Measurements from ENCODE around the gene BRD7. TPM values are rescaled to one million over a fixed set of nuclear protein-coding genes. Genes with fewer than 3 reads are reported as not detected.

Gene BRD7
- total RNA-seq, 1 experiment from 2014 or later = 43.8 TPM

DNA sequence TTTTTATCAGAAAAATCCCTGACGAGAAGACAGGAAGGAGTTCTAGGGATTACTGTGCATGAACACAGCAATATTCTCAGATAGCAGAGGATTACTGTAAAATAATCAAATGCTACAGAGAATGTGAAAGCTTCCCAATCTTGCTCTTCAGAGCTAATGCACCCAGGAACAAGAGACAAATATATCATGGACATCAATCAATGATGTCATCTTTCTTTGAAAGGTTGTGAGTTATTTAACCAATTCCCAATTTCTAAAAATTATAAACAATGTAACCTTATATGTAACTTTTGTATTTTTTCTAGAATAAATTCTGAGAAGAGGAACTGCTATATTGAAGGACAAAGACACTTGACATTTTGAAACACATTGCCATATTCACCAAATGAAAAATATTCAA, 46.5 kb downstream of the BRD7 start:
- DNase-seq (ENCODE audit: low spot score) = no peak

DNA sequence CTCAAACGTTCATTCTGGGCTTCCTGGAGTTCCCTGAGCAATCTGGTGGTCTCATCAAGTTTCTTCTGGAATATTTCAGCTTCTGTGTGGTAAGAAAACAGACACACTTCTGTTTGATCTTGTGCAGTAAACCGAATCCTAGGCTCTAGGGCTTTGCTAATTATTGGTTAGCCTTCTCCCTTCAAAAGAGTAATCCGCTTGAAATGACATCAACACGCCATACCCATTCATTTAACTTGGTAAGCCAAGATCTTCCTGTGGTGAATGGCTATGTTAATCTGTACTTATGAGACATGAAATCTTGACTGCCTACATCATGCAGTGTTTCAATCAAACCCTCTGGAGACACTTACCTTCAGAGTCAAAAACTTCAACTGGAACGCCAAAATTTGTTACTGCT, 48.5 kb downstream of the BRD7 start:
- no peak for DNase-seq (ENCODE audit: low spot score)

DNA sequence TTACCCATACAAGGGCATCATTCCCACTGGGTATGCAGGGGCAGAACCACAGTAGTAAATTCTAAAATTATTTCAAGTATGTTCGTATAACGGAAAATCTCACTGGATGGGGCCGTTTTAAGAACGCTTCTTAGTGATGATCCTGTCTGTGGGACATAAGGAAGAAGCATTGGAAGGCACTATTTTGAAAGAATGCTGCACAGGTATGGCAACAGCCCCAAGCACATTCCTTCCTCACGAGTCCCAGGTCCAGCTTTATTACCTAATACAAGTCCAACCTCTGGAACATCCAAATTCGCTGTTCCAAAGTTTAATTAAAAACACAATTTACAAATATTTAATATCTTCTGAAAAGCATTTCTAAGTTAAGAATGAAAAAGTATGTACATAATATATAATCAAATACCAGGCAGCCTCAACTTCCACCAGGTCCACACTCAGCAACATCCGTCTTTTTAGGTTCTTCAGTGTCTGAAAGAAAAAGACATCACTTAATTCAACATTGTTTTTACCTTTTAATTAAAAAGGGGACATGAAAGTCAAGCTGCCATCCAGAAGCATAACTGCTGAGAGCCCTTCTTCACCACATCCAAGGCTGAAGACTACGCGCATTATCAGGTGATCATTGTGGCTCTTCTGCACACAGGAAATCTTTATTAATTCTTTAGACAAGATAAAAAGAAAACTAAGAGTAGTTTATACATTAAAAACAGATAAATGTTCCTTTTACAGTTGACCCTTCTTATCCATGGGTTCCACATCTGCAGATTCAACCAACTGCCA, 49.8 kb downstream of the BRD7 start:
- no peak for DNase-seq (ENCODE audit: low spot score)

DNA sequence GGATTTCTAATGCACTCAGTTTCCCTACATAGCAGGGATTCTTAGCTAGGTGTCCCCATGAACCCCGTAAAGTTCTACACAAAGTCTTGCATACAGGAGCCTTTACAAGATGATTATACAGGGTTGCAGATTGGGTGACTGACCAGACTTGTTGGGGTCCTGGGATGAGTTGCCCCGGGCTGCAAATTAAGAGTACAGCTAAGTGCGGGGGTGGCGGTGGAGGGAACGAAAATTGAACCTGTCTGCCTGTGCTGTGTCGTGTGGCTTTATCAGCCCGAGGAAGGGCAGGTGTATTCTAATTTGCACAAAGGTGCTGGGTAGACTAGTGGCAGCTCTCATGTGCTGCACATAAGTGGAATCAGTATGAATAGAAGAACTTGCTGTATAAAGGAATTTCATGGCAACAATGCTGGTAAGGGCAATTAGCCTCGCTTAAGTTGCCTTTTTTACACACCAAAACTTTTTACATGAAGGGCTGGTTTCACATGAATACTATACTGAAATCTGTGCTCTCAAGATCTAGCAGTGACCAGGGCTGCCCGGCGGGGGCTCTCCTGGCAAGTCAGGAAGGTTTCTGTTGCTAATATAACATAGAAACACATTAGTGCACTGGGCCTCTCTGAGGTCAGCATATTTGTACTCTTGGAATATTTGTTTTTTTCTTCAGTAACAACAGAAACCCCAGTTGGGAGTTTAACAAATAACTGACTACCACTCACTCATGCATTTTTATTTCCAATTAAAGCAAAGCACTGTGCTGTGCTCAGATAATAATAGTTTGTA, 51.7 kb downstream of the BRD7 start:
- no peak for DNase-seq (ENCODE audit: low spot score)

DNA sequence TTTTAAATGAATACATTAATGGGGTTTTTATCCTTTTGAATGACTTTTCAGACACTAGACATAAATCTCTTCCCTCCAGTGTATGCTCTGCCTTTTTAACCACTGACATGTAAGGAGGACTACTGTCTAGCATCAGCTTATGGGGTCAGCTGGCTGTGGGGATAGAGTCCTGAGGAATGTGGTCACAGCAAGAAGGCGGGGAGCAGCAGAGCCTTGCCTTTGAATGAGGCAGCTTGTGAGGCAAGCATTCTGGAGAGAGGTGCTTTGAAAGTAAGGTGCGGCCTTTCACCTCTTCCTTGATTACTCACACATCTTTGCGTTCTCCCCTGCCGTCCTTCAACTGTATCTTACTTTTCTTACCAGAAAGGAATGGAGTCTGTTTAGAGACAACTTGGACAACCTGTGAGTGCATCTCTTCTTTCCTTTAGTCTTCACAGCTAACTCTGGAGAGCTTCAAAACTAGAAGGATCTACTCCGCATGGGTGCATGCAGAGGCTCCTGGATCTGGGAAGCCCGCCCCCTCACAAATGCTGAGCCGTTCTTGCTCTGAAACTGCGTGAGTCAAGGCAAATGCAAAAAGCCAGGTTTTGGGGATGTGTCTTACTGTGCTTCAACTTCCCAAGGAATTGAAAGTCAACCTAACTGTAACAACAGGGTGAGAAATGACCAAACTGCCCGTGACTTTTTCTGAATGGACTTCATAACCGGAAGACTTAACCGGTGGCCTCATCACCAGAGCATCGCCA, 52.5 kb downstream of the BRD7 start:
- DNase-seq (ENCODE audit: low spot score) = no peak

DNA sequence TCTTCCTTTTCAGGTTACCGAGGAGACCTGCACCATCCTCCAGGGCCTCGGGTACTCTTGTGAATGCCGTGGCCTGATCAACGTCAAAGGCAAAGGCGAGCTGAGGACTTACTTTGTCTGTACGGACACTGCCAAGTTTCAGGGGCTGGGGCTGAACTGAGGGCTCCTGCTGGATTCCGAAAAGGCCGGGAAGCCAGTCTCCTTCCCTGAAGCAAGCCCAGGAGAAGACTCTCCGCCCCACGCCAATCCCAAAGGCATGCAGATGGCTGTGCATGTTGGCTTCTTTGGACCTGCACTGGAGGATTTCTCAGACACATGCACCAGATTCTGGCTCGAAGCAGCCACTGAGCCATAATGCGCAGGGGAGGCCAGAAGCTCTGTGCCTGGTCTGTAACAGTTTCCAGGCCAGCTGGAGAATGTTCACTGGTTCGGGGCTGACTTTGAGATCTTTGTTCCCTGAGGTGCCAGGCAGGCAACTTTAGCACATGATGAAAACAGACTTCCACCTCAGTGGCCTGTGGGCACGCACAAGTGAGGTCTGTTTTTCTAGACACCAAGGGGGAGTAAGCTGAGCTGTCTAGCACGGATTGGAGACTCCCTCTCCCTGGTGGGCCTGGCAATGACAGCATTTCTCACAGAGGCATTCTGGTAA, 53.3 kb downstream of the BRD7 start:
- no peak for DNase-seq (ENCODE audit: low spot score)

DNA sequence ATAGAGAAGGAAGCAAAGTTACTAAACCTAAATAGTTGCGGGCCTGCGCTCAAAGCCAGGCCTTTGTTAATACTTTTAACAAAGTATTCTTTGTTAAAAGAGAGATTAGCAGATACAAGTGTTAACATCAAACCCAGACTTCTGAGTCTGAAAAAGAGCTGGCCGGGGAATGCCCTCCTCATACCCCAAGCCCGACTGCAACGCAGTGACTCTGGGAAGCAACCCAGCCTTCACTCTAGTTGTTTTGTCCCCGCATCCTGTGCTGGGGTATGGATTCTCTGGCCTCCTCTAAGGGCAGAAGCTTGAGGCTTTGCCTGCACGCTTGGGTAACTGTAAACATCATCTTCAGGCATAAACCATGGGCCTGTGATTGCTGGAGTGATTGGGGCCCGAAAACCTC, 54.1 kb downstream of the BRD7 start:
- no peak for DNase-seq (ENCODE audit: low spot score)

DNA sequence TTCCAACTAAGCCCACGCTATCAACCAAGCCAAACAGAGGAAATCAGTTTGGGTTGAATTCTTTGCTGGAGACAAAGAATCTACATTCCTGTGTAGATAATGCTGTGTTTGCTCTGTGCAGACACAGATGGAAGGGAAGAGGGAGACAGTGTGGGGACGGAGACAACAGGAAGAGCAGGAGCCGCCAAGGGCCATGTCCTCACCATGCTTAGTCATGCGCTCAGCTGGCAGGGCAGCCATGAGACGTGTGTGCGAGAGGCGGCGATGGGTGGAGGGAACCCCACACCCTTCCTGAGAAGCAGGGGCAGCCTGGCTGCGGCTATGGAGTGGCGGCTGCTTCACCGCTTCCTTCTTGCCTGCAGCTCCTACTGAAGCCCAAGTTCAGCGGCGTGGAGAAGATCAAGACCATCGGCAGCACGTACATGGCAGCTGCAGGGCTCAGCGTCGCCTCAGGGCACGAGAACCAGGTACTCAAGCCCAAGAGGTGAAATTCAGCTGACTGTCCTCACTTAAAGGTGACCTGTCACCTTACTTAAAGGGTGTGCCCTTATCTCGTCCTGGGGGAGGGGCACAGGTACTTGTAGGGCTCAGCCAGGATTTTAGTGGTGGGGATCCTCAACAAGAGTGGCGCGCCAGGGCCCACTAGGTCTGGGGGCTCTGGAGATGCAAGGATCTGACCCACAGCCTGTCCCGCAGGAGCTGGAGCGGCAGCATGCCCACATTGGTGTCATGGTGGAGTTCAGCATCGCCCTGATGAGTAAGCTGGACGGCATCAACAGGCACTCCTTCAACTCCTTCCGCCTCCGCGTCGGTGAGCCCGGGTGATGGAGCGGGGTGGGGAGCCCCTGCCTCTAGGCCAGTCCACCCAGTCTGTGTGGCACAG, 55.0 kb downstream of the BRD7 start:
- DNase-seq (ENCODE audit: low spot score) = no peak

DNA sequence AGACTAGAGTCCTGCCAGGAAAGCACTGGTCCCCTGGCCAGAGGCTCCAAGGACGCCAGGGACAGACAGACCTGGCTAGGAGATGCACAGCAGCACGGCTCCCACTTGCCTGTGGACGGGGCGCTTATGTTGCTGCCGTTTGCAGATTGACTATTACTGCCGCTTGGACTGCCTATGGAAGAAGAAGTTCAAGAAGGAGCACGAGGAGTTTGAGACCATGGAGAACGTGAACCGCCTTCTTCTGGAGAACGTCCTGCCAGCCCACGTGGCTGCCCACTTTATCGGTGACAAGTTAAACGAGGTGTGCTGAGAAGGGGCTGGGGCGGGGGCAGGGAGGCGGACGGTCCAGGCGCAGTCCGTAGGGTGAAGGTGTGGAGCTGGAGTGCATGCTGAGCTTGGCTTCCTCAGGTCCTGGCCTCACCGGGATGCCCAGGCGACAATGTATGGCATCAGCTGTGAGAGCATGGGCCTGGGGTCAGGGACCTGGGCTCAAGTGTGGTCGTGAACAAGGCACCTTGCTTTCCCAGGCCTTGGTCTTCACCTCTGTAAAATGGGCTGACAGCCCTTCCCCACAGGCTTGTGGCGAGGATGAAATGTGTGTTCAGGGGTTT, 56.8 kb downstream of the BRD7 start:
- no peak for DNase-seq (ENCODE audit: low spot score)

DNA sequence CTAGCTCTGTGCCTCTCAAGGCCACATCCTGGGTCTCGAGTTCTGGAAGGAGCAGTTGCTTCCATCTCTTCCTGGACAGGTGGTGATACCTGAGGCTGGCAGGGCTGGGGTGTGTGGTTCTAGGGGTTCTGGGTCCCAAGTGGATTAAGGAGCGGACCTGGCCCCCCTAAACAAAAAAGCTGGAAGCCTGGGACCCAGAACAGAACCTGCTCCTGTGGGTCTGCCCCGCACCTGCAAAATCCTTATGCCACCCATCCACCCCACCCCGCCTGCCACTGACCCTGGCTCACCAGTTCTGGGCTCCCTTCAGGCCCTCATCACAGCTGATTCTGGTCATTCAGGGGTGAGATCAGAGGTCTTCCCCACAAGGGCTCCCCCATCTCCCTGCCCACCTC, 57.7 kb downstream of the BRD7 start:
- no peak for DNase-seq (ENCODE audit: low spot score)

DNA sequence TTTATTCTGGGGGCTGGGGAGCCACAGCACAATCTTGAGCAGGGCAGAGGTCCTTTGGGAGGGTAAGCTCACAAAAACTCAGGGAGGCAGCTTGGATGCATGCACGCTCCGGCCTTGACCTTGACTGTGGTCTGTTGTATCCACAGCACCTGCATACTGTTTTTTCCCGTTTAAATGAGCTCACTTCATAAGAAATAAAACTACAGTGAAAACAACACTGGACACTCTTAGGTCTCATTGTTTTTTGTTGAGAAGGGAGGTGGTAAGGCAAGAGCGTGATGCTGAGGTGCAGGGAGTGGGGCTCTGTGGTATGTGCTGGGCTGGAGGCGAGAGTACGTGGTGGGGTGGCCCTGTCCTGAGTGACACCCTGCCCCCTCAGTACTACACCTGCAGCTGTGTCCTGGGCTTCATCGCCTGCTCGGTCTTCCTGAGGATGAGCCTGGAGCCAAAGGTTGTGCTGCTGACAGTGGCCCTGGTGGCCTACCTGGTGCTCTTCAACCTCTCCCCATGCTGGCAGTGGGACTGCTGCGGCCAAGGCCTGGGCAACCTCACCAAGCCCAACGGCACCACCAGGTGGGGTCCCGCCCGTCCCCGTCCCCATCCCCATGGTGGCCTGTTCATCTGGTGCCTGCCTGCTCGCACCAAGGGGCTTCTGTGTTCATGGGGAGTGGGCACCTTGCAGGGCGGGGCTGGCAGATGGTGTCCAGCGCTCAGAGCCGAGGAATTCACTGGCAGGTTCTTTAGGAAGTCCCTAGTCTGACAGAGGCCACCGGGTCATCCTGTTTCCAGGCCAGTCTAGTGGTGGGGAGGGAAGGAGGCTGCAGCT, 58.3 kb downstream of the BRD7 start:
- DNase-seq (ENCODE audit: low spot score) = no peak

DNA sequence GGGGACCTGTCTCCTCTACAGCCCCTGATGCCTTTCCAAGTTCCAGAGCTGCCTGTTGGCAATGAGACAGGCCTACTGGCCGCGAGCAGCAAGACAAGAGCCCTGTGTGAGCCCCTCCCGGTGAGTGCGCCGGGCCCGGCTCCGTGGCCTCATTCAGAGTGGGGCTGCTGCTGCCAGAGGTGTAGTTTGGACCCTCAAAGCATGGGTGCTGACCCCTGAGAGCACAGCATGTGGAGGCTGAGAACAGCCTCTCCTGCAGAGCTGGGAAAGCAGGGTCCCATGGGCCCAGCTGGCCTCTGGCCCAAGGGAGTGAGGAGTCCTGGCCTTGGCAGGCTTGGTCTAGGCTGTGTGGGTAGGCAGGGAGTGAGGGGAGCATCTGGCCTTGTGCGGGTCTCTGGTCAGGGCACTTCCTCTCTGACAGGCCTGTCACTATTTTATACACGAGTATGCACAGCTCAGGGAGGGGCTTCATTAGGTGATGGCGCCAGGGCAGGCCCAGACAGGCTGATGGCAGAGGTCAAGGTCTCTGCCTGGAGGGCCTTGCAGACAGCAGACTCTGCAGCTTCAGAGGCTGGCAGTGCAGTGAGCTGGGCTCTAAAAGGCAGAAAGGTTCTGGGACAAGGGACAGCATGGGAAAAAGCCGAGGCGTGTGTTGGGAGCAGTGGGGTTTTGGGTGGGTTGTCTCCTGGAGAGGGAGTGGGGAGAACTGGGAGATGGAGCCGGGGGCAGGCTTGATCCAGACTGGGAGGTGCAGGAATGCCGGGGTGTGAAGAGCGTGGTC, 59.1 kb downstream of the BRD7 start:
- DNase-seq (ENCODE audit: low spot score) = no peak

DNA sequence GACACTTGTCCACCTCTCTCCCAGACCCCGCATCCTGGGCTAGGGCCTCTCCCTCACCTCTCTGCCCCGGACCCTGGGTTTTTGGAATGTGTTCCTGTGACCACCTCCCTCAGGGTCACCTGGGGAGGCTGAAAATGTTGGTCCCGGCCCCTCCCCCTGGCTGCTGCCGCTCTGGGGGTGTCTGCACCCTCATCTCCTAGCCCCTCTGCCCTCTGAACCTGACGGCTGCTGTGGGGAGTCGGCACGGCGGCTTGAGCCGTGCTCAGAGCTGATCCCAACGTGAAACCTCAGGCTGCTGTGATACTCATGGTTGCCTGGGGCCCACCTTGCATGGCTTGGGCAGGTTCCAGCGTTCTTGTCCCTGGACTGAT, 59.6 kb downstream of the BRD7 start:
- DNase-seq (ENCODE audit: low spot score) = no peak

DNA sequence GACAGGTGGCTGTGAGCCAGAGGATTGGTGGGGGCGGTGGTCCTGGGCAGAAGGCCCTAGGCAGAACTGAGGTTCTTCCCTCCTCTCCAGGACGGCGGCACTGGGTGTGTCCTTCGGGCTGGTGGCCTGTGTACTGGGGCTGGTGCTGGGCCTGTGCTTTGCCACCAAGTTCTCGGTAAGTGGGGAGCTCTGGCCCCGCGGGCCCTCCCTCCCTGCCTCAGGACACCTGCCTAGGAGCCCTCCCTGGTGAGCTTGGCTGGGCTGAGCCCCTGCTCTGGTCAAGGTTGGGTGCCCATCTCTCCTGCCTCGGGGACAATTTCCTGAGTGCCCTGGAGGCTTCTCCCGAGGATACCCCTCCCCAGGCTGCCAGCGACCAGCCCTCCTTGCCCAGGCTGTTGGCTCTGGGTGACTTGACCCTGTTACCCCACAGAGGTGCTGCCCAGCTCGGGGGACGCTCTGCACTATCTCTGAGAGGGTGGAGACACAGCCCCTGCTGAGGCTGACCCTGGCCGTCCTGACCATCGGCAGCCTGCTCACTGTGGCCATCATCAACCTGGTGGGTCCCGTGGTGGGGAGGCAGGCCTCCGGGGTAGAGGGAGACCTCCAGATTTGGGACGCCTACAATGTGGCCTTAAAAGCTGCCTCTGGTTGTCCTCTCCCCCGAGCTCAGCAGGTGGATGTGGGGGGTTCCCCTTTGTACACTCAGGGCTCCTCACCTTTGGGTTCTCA, 60.4 kb downstream of the BRD7 start:
- DNase-seq (ENCODE audit: low spot score) = no peak

DNA sequence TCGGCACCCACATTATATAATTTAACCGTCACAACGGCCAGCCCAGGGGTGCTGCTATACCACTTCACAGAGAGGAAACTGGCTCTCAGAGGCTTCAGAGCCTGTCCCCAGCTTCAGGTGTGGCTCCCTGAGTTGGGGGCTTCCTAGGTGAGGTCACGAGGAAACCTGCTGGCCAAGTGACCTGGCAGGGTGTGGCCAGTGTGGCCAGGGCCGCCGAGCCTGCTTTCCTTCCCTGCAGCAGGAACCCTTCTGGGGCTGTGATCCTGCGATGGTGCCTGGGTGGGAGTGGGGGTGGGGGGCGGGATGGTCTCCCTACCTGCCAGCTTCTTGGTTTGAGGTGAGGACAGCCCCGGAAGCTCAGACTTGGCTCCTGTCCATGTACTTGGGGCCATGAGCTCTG, 62.5 kb downstream of the BRD7 start:
- DNase-seq (ENCODE audit: low spot score) = no peak

DNA sequence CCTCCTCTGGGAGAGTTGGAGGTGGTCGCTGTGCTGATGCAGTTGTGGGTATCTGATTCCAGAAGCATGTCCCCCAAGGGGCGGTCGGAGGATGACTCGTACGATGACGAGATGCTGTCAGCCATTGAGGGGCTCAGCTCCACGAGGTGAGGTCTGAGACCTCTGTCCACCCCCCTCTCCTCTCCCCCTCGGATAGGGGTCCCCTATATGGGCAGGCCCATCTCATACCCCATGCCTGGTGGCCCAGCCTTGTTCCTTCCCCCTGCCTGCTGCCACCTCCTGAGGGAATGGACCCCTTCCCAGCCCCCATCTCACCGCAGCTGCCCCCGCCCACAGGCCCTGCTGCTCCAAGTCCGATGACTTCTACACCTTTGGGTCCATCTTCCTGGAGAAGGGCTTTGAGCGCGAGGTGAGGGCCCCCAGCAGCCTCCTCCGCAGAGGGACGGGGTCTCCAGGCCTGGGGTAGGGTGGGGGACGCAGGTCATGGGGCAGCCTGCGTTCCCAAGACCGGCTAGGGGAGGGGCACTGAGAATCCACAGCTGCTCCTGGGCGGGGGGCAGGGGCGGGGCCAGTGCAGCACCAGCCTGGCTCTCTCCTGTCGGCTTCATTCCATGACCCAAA, 63.2 kb downstream of the BRD7 start:
- DNase-seq (ENCODE audit: low spot score) = no peak

DNA sequence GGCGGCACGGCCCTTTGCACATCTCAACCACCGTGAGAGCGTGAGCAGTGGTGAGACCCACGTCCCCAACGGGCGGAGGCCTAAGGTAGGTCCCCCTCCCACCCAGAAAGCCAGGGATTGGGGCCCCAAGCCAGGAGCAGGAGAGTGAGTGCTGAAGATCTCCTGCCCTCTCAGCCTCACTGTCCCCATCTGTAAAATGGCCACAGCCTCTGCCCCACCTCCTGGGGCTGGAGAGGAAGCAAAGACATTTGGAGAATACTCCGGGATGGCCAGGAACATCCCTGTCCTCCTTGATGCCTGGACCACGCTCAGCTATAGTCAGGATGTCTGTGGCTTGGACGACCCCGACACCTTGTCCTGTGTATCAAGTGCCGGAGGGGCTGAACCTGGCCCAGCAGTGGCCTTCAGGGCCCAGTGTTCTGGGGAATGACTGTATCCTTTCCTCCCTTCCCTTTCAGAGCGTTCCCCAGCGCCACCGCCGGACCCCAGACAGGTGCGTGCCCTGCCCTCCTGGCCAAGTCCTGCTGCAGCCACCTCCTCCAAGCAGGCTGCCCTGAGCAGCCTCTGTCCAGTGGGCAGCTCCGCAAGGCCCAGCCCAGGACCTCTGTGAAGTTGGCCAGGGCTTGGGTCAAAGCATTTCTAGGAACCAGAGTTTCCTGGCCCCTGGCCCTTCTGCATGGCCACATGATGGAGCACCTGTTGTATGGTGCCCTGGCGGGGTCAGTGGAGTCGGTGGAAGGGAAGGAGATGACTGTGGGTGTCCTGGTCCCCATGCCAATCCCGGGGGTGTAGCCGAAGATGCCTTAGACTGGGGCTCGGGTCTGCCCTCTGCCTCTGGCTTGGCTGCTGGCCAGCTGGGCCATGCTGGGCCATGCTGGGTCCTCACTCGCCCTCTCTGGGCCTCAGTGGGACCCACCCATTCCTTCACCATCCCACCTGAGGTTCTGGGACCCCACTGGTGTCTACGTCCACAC, 64.0 kb downstream of the BRD7 start:
- DNase-seq (ENCODE audit: low spot score) = no peak
